Endothelial cell of umbilical vein (primary cell): ENCODE data around the gene IFNG.

Experiments used
- CTCF ChIP-seq, 2 donors: IDR thresholded peaks; 1 replicate in 1 of 2; 2 replicates in 1 of 2; pipeline ENCODE4 v1.5.1; 2011; ENCODE audit warnings: low read length in 2 of 2, mild to moderate bottlenecking in 2 of 2, moderate library complexity in 2 of 2, control low read depth in 1 of 2, inconsistent platforms in 1 of 2, low read depth in 1 of 2; ENCODE audit not compliant: insufficient read depth in 1 of 2; ENCODE audit errors: extremely low read depth in 1 of 2
- POLR2A ChIP-seq: IDR thresholded peaks from 2 replicates; pipeline ENCODE4 v1.6.1; 2012; ENCODE audit warnings: low read depth, mild to moderate bottlenecking, control low read depth, low read length
- POLR2AphosphoS5 ChIP-seq: IDR thresholded peaks from 2 replicates; pipeline ENCODE4 v1.6.1; 2012; ENCODE audit warnings: low read depth, mild to moderate bottlenecking, control low read depth, low read length, moderate library complexity; ENCODE audit not compliant: insufficient read depth

- TF ChIP-seq CTCF (IDR thresholded peaks at IDR 0.05; ENCODE audit: extremely low read depth in 1 of 2, insufficient read depth in 1 of 2, low read depth in 1 of 2, low read length in 2 of 2) (no peak), POLR2AphosphoS5 (no peak), POLR2A (no peak)
These were observed 16.1 kb upstream of the IFNG start for GRCh38 chr12:68175557-68176061.
